Dermis blood vessel endothelial cell (primary cell): Measurements from ENCODE around the gene PIP4K2C. TPM values are rescaled to one million over a fixed set of nuclear protein-coding genes. Genes with fewer than 3 reads are reported as not detected.

ENCODE experiments used
- DNase-seq: peaks from one replicate; pipeline ENCODE4 v3.0.0; 2010
- total RNA-seq: library from RNA; depleted of rRNA; stranded (reverse); fragments of >200 nt; gene quantifications from 2 replicates; pipeline ENCODE4 v1.2.3, GENCODE V29; 2014

Gene PIP4K2C
- 10.2 and 15.4 TPM in 2 replicates for total RNA-seq

- peak; percentile 21 for DNase-seq
These were observed at the start of gene PIP4K2C for GRCh38 chr12:57590864-57591781. Gene PIP4K2C, plus strand, starts transcription at chr12:57591192. Its CDS starts 98 bp downstream, at chr12:57591290.

- DNase-seq = no peak
These were observed 49.3 kb upstream of the PIP4K2C start for GRCh38 chr12:57541717-57542116.

- peak; percentile 57 for DNase-seq
These were observed 47.4 kb upstream of the PIP4K2C start for GRCh38 chr12:57543581-57543980.

- peak; percentile 28 for DNase-seq
These were observed 45.1 kb upstream of the PIP4K2C start for GRCh38 chr12:57545809-57546437.

GRCh38 chr12:57546438-57547287, 44.3 kb upstream of the PIP4K2C start, which contains the start of gene DCTN2:
Gene DCTN2, minus strand, starts transcription at chr12:57547192. Its CDS starts 129 bp downstream, at chr12:57547063.
- peak; percentile 98 for DNase-seq

GRCh38 chr12:57547288-57548012, 43.5 kb upstream of the PIP4K2C start:
- no peak for DNase-seq

GRCh38 chr12:57548013-57548315, 43.0 kb upstream of the PIP4K2C start:
- DNase-seq = no peak

- DNase-seq = no peak
These were observed 42.5 kb upstream of the PIP4K2C start for GRCh38 chr12:57548488-57548887.

- no peak for DNase-seq
These were observed 41.6 kb upstream of the PIP4K2C start for GRCh38 chr12:57549203-57549908.

- DNase-seq = no peak
These were observed 40.9 kb upstream of the PIP4K2C start, which contains the start of gene KIF5A for GRCh38 chr12:57549909-57550640. Gene KIF5A, plus strand, starts transcription at chr12:57550044. Its CDS starts 228 bp downstream, at chr12:57550272.

GRCh38 chr12:57550641-57551549, 40.1 kb upstream of the PIP4K2C start:
- no peak for DNase-seq

GRCh38 chr12:57551637-57552305, 39.2 kb upstream of the PIP4K2C start:
- DNase-seq = no peak

GRCh38 chr12:57552306-57552651, 38.7 kb upstream of the PIP4K2C start:
- no peak for DNase-seq

- no peak for DNase-seq
These were observed 38.1 kb upstream of the PIP4K2C start for GRCh38 chr12:57552835-57553313.

- DNase-seq = no peak
These were observed 37.4 kb upstream of the PIP4K2C start for GRCh38 chr12:57553343-57554202.

GRCh38 chr12:57554453-57554852, 36.5 kb upstream of the PIP4K2C start:
- no peak for DNase-seq

- DNase-seq = no peak
These were observed 36.1 kb upstream of the PIP4K2C start for GRCh38 chr12:57554897-57555296.

- no peak for DNase-seq
These were observed 32.1 kb upstream of the PIP4K2C start for GRCh38 chr12:57558864-57559263.
